HCT116 (cell line): ENCODE results near the gene TMEM135.

Experiments used
- CTCF ChIP-seq, 3 experiments: fragments of 200-600 bp in 1 of 3; sonication (generic) in 1 of 3; IDR thresholded peaks in 2 of 3; conservative IDR thresholded peaks in 1 of 3; 2 replicates each; pipeline ENCODE4 v1.5.1; 2012 to 2017; ENCODE audit warnings: low read depth in 2 of 3, low read length in 2 of 3, antibody characterized with exemption in 1 of 3, borderline replicate concordance in 1 of 3, control low read depth in 1 of 3, mild to moderate bottlenecking in 1 of 3, mixed read lengths in 1 of 3, mixed run types in 1 of 3, moderate library complexity in 1 of 3; ENCODE audit not compliant: insufficient read depth in 1 of 3
- EZH2 ChIP-seq: fragments of 200-600 bp; sonication (generic); IDR thresholded peaks from 2 replicates; pipeline ENCODE4 v1.6.1; 2017; ENCODE audit warnings: antibody characterized with exemption, mixed run types
- POLR2A ChIP-seq: IDR thresholded peaks from 2 replicates; pipeline ENCODE4 v1.7.0; 2011; ENCODE audit warnings: borderline replicate concordance; ENCODE audit not compliant: insufficient read depth, insufficient read length; ENCODE audit errors: extremely low read depth
- SP1 ChIP-seq: IDR thresholded peaks from 2 replicates; pipeline ENCODE4 v1.6.1; 2012; ENCODE audit warnings: low read depth
- TF ChIP-seq, protein P1 (sequence below): IDR thresholded peaks from 2 replicates; pipeline ENCODE4 v1.6.1; 2012; ENCODE audit warnings: low read depth

DNA sequence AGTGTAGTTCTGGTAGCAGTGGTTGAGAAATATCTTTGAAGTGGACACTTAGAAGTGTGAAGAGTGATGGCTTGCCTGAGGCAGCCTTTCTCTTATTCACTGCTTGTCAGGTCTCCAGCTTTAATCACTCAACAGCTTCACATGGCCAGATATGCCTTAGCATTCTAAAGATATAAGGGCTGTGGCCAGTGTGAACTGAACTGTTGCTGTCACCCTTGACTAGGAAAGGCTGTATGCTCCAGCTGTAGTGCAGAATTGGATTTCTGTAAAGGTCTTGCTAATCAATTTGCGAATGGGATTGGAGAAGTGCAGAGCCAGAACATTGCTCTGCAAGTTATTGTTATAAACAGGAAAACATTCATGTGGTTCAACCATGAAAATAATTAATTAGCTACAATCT lies 266.7 kb downstream of the TMEM135 start:
- TF ChIP-seq POLR2A (no peak), CTCF (IDR thresholded peaks at IDR 0.05 in 2 of 3, conservative IDR thresholded peaks at IDR 0.05 in 1 of 3; ENCODE audit: borderline replicate concordance in 1 of 3, insufficient read depth in 1 of 3, low read depth in 2 of 3, low read length in 2 of 3) (no peak), EZH2 (no peak), SP1 (no peak)
- TF ChIP-seq, protein P1, sequence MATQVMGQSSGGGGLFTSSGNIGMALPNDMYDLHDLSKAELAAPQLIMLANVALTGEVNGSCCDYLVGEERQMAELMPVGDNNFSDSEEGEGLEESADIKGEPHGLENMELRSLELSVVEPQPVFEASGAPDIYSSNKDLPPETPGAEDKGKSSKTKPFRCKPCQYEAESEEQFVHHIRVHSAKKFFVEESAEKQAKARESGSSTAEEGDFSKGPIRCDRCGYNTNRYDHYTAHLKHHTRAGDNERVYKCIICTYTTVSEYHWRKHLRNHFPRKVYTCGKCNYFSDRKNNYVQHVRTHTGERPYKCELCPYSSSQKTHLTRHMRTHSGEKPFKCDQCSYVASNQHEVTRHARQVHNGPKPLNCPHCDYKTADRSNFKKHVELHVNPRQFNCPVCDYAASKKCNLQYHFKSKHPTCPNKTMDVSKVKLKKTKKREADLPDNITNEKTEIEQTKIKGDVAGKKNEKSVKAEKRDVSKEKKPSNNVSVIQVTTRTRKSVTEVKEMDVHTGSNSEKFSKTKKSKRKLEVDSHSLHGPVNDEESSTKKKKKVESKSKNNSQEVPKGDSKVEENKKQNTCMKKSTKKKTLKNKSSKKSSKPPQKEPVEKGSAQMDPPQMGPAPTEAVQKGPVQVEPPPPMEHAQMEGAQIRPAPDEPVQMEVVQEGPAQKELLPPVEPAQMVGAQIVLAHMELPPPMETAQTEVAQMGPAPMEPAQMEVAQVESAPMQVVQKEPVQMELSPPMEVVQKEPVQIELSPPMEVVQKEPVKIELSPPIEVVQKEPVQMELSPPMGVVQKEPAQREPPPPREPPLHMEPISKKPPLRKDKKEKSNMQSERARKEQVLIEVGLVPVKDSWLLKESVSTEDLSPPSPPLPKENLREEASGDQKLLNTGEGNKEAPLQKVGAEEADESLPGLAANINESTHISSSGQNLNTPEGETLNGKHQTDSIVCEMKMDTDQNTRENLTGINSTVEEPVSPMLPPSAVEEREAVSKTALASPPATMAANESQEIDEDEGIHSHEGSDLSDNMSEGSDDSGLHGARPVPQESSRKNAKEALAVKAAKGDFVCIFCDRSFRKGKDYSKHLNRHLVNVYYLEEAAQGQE = no peak
